Body of pancreas (tissue), 4 donors: ENCODE data around the gene AK6.

ENCODE experiments used
- CTCF ChIP-seq, 7 experiments: fragments of 450-650 bp in 4 of 7; fragments of 200-600 bp in 3 of 7; sonication (generic) in 3 of 7; IDR thresholded peaks; one replicate each; pipeline ENCODE4 v1.5.1; 2016 to 2019; ENCODE audit warnings: antibody characterized with exemption in 7 of 7
- POLR2A ChIP-seq, 3 donors: fragments of 450-650 bp; IDR thresholded peaks; one replicate each; pipeline ENCODE4 v1.6.1; 2016; ENCODE audit warnings: antibody characterized with exemption in 3 of 3, mild to moderate bottlenecking in 2 of 3

DNA sequence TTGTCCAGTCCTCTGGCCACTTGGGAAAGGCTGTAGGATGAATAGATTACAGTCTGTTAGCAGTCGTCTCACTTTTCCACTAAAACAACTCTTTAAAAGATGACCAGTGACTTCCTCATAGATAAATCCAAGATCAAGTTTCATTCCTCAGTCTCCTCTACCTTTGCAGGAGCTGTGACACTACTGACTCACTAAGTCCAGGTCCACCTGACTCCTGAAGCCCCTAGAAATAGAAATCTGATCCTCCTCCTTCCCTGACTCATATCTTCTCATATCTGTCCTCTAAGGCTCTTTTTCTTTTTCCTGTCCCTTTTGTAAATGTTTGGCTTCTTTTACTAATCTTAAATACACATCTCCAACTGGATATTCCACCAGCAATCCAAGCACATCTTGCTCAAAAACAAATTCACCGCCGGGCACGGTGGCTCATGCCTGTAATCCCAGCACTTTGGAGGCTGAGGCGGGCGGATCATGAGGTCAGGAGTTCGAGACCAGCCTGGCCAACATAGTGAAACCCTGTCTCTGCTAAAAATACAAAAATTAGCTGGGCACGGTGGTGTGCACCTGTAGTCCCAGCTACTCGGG lies 39.3 kb downstream of the AK6 start:
- TF ChIP-seq CTCF (IDR thresholded peaks at IDR 0.05) (no peak), POLR2A (IDR thresholded peaks at IDR 0.05) (no peak)
